ENCODE results near the gene DCLK3. TPM values are rescaled to one million over a fixed set of nuclear protein-coding genes. Genes with fewer than 3 reads are reported as not detected.

DCLK3 gene
- total RNA-seq, 1 donor from 2014 or later, result 0.51 TPM

- no peaks in the 10 kb centered on the region for H3K27me3 ChIP-seq
- Mint-ChIP-seq H3K9me3 (peaks cover 38% of the 10 kb centered on the region), H3K4me1 (no peaks in the 10 kb centered on the region), H3K27me3 (ENCODE audit: insufficient read depth, low read depth) (no peaks in the 10 kb centered on the region), H3K27ac (no peak overlapping the region), H3K4me3 (no peak overlapping the region), H3K36me3 (peaks cover 2% of the 10 kb centered on the region)
- no peak overlapping the region for H3K4me2 ChIP-seq
- H3K4me1 ChIP-seq, result peaks cover 6% of the 10 kb centered on the region
- no peaks in the 10 kb centered on the region for H3K36me3 ChIP-seq
- no peaks in the 10 kb centered on the region for H3K79me2 ChIP-seq (ENCODE audit: low read depth)
- H3K9ac ChIP-seq, result no peak overlapping the region
- H3K4me3 ChIP-seq, result no peak overlapping the region
- H2AFZ ChIP-seq (replicated peaks), result no peak overlapping the region
- no peak overlapping the region for H3K27ac ChIP-seq
- H3K9me3 ChIP-seq (ENCODE audit: low read depth), result peaks cover 5% of the 10 kb centered on the region
- no peak for DNase-seq (ENCODE audit: low spot score)
- H3F3A ChIP-seq (ENCODE audit: low read depth), result no peaks in the 10 kb centered on the region
- TF ChIP-seq EZH2 (IDR thresholded peaks at IDR 0.05) (no peak), EZH2phosphoT487 (IDR thresholded peaks at IDR 0.05) (no peak), CTCF (IDR thresholded peaks at IDR 0.05) (no peak)
- no peaks in the 10 kb centered on the region for H4K20me1 ChIP-seq (ENCODE audit: low read depth)
These were observed 82.5 kb downstream of the DCLK3 start for GRCh38 chr3:36681867-36682266.

- Histone ChIP-seq H3K4me1 (peaks cover 6% of the 10 kb centered on the region), H3K9me3 (ENCODE audit: low read depth) (peaks cover 5% of the 10 kb centered on the region), H3K9ac (no peak overlapping the region), H3K27ac (no peak overlapping the region), H3K27me3 (no peaks in the 10 kb centered on the region), H4K20me1 (ENCODE audit: low read depth) (no peaks in the 10 kb centered on the region), H3K4me2 (no peak overlapping the region), H3K4me3 (no peak overlapping the region), H2AFZ (replicated peaks) (no peak overlapping the region), H3F3A (ENCODE audit: low read depth) (no peaks in the 10 kb centered on the region), H3K36me3 (no peaks in the 10 kb centered on the region), H3K79me2 (ENCODE audit: low read depth) (no peaks in the 10 kb centered on the region)
- DNase-seq (ENCODE audit: low spot score), result no peak
- H3K9me3 Mint-ChIP-seq, result peaks cover 38% of the 10 kb centered on the region
- peaks cover 2% of the 10 kb centered on the region for H3K36me3 Mint-ChIP-seq
- no peaks in the 10 kb centered on the region for H3K4me1 Mint-ChIP-seq
- no peak overlapping the region for H3K4me3 Mint-ChIP-seq
- H3K27ac Mint-ChIP-seq, result no peak overlapping the region
- no peaks in the 10 kb centered on the region for H3K27me3 Mint-ChIP-seq (ENCODE audit: insufficient read depth, low read depth)
- TF ChIP-seq EZH2 (IDR thresholded peaks at IDR 0.05) (no peak), CTCF (IDR thresholded peaks at IDR 0.05) (no peak), EZH2phosphoT487 (IDR thresholded peaks at IDR 0.05) (no peak)
These were observed 83.4 kb downstream of the DCLK3 start for GRCh38 chr3:36680952-36681351.

- Histone ChIP-seq H3K4me1 (peaks cover 6% of the 10 kb centered on the region), H3K36me3 (no peaks in the 10 kb centered on the region), H3K9me3 (ENCODE audit: low read depth) (peaks cover 5% of the 10 kb centered on the region), H3K9ac (no peak overlapping the region), H3K4me3 (no peak overlapping the region), H2AFZ (replicated peaks) (no peak overlapping the region), H3K27ac (no peak overlapping the region), H3K4me2 (no peak overlapping the region), H4K20me1 (ENCODE audit: low read depth) (no peaks in the 10 kb centered on the region), H3K27me3 (no peaks in the 10 kb centered on the region), H3K79me2 (ENCODE audit: low read depth) (no peaks in the 10 kb centered on the region), H3F3A (ENCODE audit: low read depth) (no peaks in the 10 kb centered on the region)
- Mint-ChIP-seq H3K27ac (no peak overlapping the region), H3K27me3 (ENCODE audit: insufficient read depth, low read depth) (no peaks in the 10 kb centered on the region), H3K36me3 (peaks cover 2% of the 10 kb centered on the region), H3K4me3 (no peak overlapping the region), H3K4me1 (no peaks in the 10 kb centered on the region), H3K9me3 (peaks cover 38% of the 10 kb centered on the region)
- no peak for DNase-seq (ENCODE audit: low spot score)
- TF ChIP-seq EZH2 (IDR thresholded peaks at IDR 0.05) (no peak), EZH2phosphoT487 (IDR thresholded peaks at IDR 0.05) (no peak), CTCF (IDR thresholded peaks at IDR 0.05) (no peak)
These were observed 84.8 kb downstream of the DCLK3 start for GRCh38 chr3:36679384-36680200.
